SU-DHL-6 (cell line): ENCODE data around the gene RETREG1.

ENCODE experiments used
- EZH2phosphoT487 ChIP-seq: fragments of 200-600 bp; sonication (generic), shearing (Covaris generic); conservative IDR thresholded peaks from 2 replicates; pipeline ENCODE4 v1.6.1; 2018; ENCODE audit warnings: mild to moderate bottlenecking, antibody characterized with exemption, low read length, moderate library complexity, mixed read lengths
- TF ChIP-seq, protein P1 (sequence below): fragments of 200-600 bp; sonication (generic); IDR thresholded peaks from one replicate; pipeline ENCODE4 v1.5.1; 2017; ENCODE audit warnings: antibody characterized with exemption, mild to moderate bottlenecking, low read length, moderate library complexity; ENCODE audit not compliant: insufficient read depth, poor library complexity, severe bottlenecking

DNA sequence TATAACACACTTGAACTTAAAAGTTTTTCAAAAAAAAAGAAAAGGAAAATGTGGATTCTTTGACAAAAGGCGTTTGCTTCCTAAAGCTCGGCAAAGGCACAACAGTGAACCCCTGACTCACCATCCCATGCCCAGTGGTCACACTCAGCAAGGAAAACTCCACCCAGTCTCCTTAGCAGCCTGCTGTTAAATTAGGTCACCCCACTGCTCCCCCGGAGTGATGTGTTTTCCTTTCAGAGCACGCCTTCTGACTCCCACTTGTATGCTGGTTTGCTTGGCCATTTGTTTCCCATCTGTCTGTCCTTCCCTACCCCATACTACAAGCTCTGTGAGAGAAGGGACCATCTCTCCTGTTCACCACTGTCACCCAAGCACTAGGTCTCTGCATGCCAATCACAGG, 23.8 kb downstream of the RETREG1 start:
- TF ChIP-seq, protein P1, sequence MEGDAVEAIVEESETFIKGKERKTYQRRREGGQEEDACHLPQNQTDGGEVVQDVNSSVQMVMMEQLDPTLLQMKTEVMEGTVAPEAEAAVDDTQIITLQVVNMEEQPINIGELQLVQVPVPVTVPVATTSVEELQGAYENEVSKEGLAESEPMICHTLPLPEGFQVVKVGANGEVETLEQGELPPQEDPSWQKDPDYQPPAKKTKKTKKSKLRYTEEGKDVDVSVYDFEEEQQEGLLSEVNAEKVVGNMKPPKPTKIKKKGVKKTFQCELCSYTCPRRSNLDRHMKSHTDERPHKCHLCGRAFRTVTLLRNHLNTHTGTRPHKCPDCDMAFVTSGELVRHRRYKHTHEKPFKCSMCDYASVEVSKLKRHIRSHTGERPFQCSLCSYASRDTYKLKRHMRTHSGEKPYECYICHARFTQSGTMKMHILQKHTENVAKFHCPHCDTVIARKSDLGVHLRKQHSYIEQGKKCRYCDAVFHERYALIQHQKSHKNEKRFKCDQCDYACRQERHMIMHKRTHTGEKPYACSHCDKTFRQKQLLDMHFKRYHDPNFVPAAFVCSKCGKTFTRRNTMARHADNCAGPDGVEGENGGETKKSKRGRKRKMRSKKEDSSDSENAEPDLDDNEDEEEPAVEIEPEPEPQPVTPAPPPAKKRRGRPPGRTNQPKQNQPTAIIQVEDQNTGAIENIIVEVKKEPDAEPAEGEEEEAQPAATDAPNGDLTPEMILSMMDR = no peak
- no peak for TF ChIP-seq EZH2phosphoT487
